Keratinocyte (primary cell): ENCODE results near the gene ETFB. TPM values are rescaled to one million over a fixed set of nuclear protein-coding genes. Genes with fewer than 3 reads are reported as not detected.

ENCODE experiments used
- DNase-seq: peaks from one replicate; pipeline ENCODE4 v3.0.0-alpha.2; 2011; ENCODE audit warnings: low read depth, missing footprints, low spot score
- FAIRE-seq: peaks from 2 replicates; lab custom pipeline; 2011; peaks lifted over from hg19 to GRCh38; lab: Jason Lieb, UNC
- H2AFZ ChIP-seq: 2 replicates; pipeline ENCODE4 v1.6.0; 2012; ENCODE audit warnings: low read length, control low read depth, inconsistent platforms; ENCODE audit not compliant: control insufficient read depth
- H3K27ac ChIP-seq: 2 replicates; pipeline ENCODE4 v1.5.1; 2011; ENCODE audit warnings: low read length; ENCODE audit not compliant: control insufficient read depth, insufficient read depth
- H3K27me3 ChIP-seq: 3 replicates; pipeline ENCODE4 v1.6.0; 2011; ENCODE audit warnings: low read length; ENCODE audit not compliant: control insufficient read depth, insufficient read depth; ENCODE audit errors: extremely low read depth
- H3K36me3 ChIP-seq, 2 experiments: 2 replicates in 1 of 2; 3 replicates in 1 of 2; pipeline ENCODE4 v1.5.1; 2011; ENCODE audit warnings: low read length in 2 of 2, mild to moderate bottlenecking in 1 of 2; ENCODE audit not compliant: control insufficient read depth in 2 of 2, insufficient read depth in 2 of 2; ENCODE audit errors: extremely low read depth in 1 of 2
- H3K4me1 ChIP-seq: 3 replicates; pipeline ENCODE4 v1.5.1; 2011; ENCODE audit warnings: low read length; ENCODE audit not compliant: control insufficient read depth, insufficient read depth; ENCODE audit errors: extremely low read depth
- H3K4me2 ChIP-seq: 3 replicates; pipeline ENCODE4 v1.6.0; 2011; ENCODE audit warnings: low read depth, low read length; ENCODE audit not compliant: control insufficient read depth, insufficient read depth; ENCODE audit errors: extremely low read depth
- H3K4me3 ChIP-seq, 3 experiments: fragments of 200-600 bp in 1 of 3; sonication (generic) in 1 of 3; 2 replicates in 2 of 3; 3 replicates in 1 of 3; pipeline ENCODE4 v1.5.1; 2011 to 2016; ENCODE audit warnings: low read length in 3 of 3, mild to moderate bottlenecking in 3 of 3, control low read depth in 2 of 3, inconsistent platforms in 1 of 3, low read depth in 1 of 3, mixed read lengths in 1 of 3, mixed run types in 1 of 3, moderate library complexity in 1 of 3; ENCODE audit not compliant: control insufficient read depth in 2 of 3, insufficient read depth in 2 of 3; ENCODE audit errors: extremely low read depth in 1 of 3
- H3K79me2 ChIP-seq: 2 replicates; pipeline ENCODE4 v1.6.0; 2012; ENCODE audit warnings: low read length; ENCODE audit not compliant: control insufficient read depth, insufficient read depth
- H3K9ac ChIP-seq: 3 replicates; pipeline ENCODE4 v1.6.0; 2011; ENCODE audit warnings: low read length; ENCODE audit not compliant: control insufficient read depth, insufficient read depth; ENCODE audit errors: extremely low read depth
- H3K9me1 ChIP-seq: 3 replicates; pipeline ENCODE4 v1.6.0; 2011; ENCODE audit warnings: low read length; ENCODE audit not compliant: control insufficient read depth, insufficient read depth; ENCODE audit errors: extremely low read depth
- H3K9me3 ChIP-seq: 2 replicates; pipeline ENCODE4 v1.5.1; 2012; ENCODE audit warnings: low read depth, low read length; ENCODE audit not compliant: control insufficient read depth
- H4K20me1 ChIP-seq: 3 replicates; pipeline ENCODE4 v1.6.0; 2011; ENCODE audit warnings: low read length; ENCODE audit not compliant: control insufficient read depth, insufficient read depth; ENCODE audit errors: extremely low read depth
- CTCF ChIP-seq, 3 experiments: IDR thresholded peaks in 1 of 3; conservative IDR thresholded peaks in 1 of 3; optimal IDR thresholded peaks in 1 of 3; 2 replicates in 2 of 3; 3 replicates in 1 of 3; pipeline versions ENCODE3 to v1.5.1; 2011; ENCODE audit warnings: low read length in 3 of 3, mild to moderate bottlenecking in 3 of 3, moderate library complexity in 2 of 3, control low read depth in 1 of 3, inconsistent platforms in 1 of 3; ENCODE audit not compliant: insufficient read depth in 2 of 3; ENCODE audit errors: extremely low read depth in 1 of 3
- EZH2 ChIP-seq: IDR thresholded peaks from one replicate; pipeline ENCODE4 v1.6.1; 2012; ENCODE audit warnings: inconsistent platforms, mild to moderate bottlenecking, low read length, moderate library complexity
- dilution Hi-C: fragments of 300-500 bp; cut with MboI; formaldehyde crosslinking; loops from one replicate; pipeline ENCODE4 v1.7.0; 2020; ENCODE audit warnings: low sequenced_read_pairs; ENCODE audit not compliant: extremely low pct_ligation_motif_present
- polyA plus RNA-seq, 5 experiments: library from polyadenylated mRNA; depleted of rRNA in 3 of 5; stranded (reverse) in 3 of 5; stranded (forward) in 1 of 5; unstranded in 1 of 5; fragments of >200 nt; gene quantifications; 1 replicate in 1 of 5; 2 replicates in 3 of 5; 3 replicates in 1 of 5; pipeline versions ENCODE4 v1.2.1 to v1.2.3, GENCODE V29; 2011 to 2012; ENCODE audit warnings: missing spikeins in 2 of 5, low read depth in 1 of 5, low replicate concordance in 1 of 5

Gene ETFB
- polyA plus RNA-seq, 1 donor (not counting 4 experiments of a cell fraction or from before 2014, with no cell fraction given): 95.2 TPM

DNA sequence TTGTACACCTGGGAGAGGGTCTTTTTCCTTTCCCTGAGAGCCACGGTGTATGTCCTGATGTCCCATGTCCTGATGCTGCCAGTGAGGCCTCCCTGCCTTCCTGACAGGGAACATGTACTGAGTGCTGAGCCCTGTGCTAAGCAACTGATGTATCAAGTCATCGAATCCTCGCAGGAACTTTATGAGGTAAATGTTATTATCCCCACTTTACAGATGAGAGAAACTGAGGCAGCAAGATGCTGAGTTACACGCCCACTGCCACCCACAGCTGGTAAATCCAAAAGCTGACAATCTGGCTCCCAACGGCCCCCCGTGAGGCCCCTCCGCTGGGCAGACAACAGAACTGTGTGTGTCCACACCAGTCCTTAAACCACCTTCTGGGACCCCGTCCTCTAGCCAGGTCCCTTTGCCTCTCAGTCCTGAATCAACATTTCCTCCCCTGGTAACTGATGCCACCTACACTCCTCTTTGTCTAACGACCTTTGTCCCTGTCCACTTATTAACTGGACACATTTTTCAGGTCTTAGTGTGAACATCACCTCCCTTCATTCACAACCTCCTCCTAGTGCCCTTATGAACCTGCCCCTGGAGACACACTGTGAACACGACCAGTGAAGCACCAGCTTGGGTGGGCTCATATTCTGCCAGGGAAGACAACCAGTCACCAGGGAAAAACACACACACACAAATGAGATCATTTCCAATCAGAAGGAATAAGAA lies 18.8 kb downstream of the ETFB start:
- Histone ChIP-seq H2AFZ (no peak overlapping the region), H3K4me2 (no peak overlapping the region), H3K9me3 (no peaks in the 10 kb centered on the region), H4K20me1 (no peaks in the 10 kb centered on the region), H3K9me1 (no peaks in the 10 kb centered on the region), H3K27ac (no peak overlapping the region), H3K9ac (no peak overlapping the region), H3K27me3 (no peaks in the 10 kb centered on the region), H3K4me1 (no peaks in the 10 kb centered on the region), H3K79me2 (no peaks in the 10 kb centered on the region), H3K4me3 (no peak overlapping the region), H3K36me3 (peaks cover 4 to 20% of the 10 kb centered on the region in 2 experiments)
- DNase-seq: no peak
- dilution Hi-C loops: no loop called here
- no peak for TF ChIP-seq CTCF (optimal IDR thresholded peaks at IDR 0.05 in 1 of 3, IDR thresholded peaks at IDR 0.05 in 1 of 3, conservative IDR thresholded peaks at IDR 0.05 in 1 of 3; ENCODE audit: extremely low read depth in 1 of 3, insufficient read depth in 2 of 3, low read length in 3 of 3)
- no peak for TF ChIP-seq EZH2
- FAIRE-seq: no peak

GRCh38 chr19:51346742-51347141 lies 19.4 kb downstream of the ETFB start:
- no peaks in the 10 kb centered on the region for H3K4me1 ChIP-seq
- dilution Hi-C loops: no loop called here
- DNase-seq: no peak
- H3K9ac ChIP-seq: no peak overlapping the region
- FAIRE-seq: no peak
- no peak for TF ChIP-seq EZH2
- TF ChIP-seq CTCF (optimal IDR thresholded peaks at IDR 0.05 in 1 of 3, IDR thresholded peaks at IDR 0.05 in 1 of 3, conservative IDR thresholded peaks at IDR 0.05 in 1 of 3; ENCODE audit: extremely low read depth in 1 of 3, insufficient read depth in 2 of 3, low read length in 3 of 3): peak in 1 of 3 experiments; percentile 15
- no peak overlapping the region for H2AFZ ChIP-seq
- no peaks in the 10 kb centered on the region for H3K9me3 ChIP-seq
- H3K4me2 ChIP-seq: no peak overlapping the region
- no peaks in the 10 kb centered on the region for H3K9me1 ChIP-seq
- H3K79me2 ChIP-seq: no peaks in the 10 kb centered on the region
- no peak overlapping the region for H3K4me3 ChIP-seq
- no peaks in the 10 kb centered on the region for H3K27me3 ChIP-seq
- H3K36me3 ChIP-seq: peaks cover 4 to 20% of the 10 kb centered on the region in 2 experiments
- no peaks in the 10 kb centered on the region for H4K20me1 ChIP-seq
- no peak overlapping the region for H3K27ac ChIP-seq
